CD4-positive, alpha-beta T cell (primary cell): Measurements from ENCODE around the gene GAL3ST3. TPM values are rescaled to one million over a fixed set of nuclear protein-coding genes. Genes with fewer than 3 reads are reported as not detected.

ENCODE experiments used
- ATAC-seq: fragments of 200-7000 bp; cut with Tn5 transposase; one replicate; pipeline ENCODE4 v1.10.0; 2022; ENCODE audit warnings: mild to moderate bottlenecking; ENCODE audit not compliant: poor library complexity
- CTCF ChIA-PET: fragments of 350-600 bp; sonication (Branson Sonifier 250); formaldehyde crosslinking; loops from one replicate; lab custom pipeline; 2021; ENCODE audit warnings: antibody characterized with exemption, inconsistent platforms; lab: Charles Lee
- POLR2A ChIA-PET: fragments of 350-600 bp; sonication (Branson Sonifier 250); formaldehyde crosslinking; loops from one replicate; lab custom pipeline; 2021; ENCODE audit warnings: antibody characterized with exemption, inconsistent platforms; lab: Charles Lee
- DNase-seq, 14 experiments: peaks; one replicate each; pipeline ENCODE4 v3.0.0-alpha.2; 2013 to 2020; ENCODE audit warnings: mixed read lengths in 2 of 14
- H3K27ac ChIP-seq, 2 donors: one replicate each; pipeline versions ENCODE4 v1.5.1 to v1.7.0; 2013; ENCODE audit warnings: low read length in 2 of 2, low read depth in 1 of 2, mild to moderate bottlenecking in 1 of 2
- H3K27me3 ChIP-seq, 2 experiments: 1 replicate in 1 of 2; 2 replicates in 1 of 2; pipeline versions ENCODE4 v1.6.1 to v1.7.0; 2013; ENCODE audit warnings: low read length in 2 of 2, control low read depth in 1 of 2, mild to moderate bottlenecking in 1 of 2, moderate library complexity in 1 of 2; ENCODE audit not compliant: insufficient read depth in 2 of 2, control insufficient read depth in 1 of 2
- H3K36me3 ChIP-seq: one replicate; pipeline ENCODE4 v1.6.1; 2013; ENCODE audit warnings: low read length, control low read depth; ENCODE audit not compliant: insufficient read depth
- H3K4me1 ChIP-seq: one replicate; pipeline ENCODE4 v1.6.1; 2013; ENCODE audit warnings: low read length, control low read depth; ENCODE audit not compliant: insufficient read depth
- H3K4me3 ChIP-seq: one replicate; pipeline ENCODE4 v1.5.1; 2013; ENCODE audit warnings: mild to moderate bottlenecking, low read length, moderate library complexity
- H3K9me3 ChIP-seq, 2 experiments: 1 replicate in 1 of 2; 2 replicates in 1 of 2; pipeline versions ENCODE4 v1.6.1 to v1.7.0; 2013; ENCODE audit warnings: low read length in 2 of 2, mild to moderate bottlenecking in 2 of 2, control low read depth in 1 of 2, moderate library complexity in 1 of 2; ENCODE audit not compliant: control insufficient read depth in 1 of 2, insufficient read depth in 1 of 2
- H3K27ac Mint-ChIP-seq: one replicate; pipeline ENCODE4 v1.8.0; 2020; ENCODE audit warnings: mixed read lengths
- H3K27me3 Mint-ChIP-seq: one replicate; pipeline ENCODE4 v1.8.0; 2021; ENCODE audit warnings: mixed read lengths
- H3K36me3 Mint-ChIP-seq: one replicate; pipeline ENCODE4 v1.8.0; 2021; ENCODE audit warnings: low read depth, mixed read lengths
- H3K4me1 Mint-ChIP-seq: one replicate; pipeline ENCODE4 v1.8.0; 2021; ENCODE audit warnings: low read depth, mixed read lengths
- H3K4me3 Mint-ChIP-seq: one replicate; pipeline ENCODE4 v1.8.0; 2020; ENCODE audit warnings: mild to moderate bottlenecking, mixed read lengths
- H3K9me3 Mint-ChIP-seq: one replicate; pipeline ENCODE4 v1.8.0; 2020; ENCODE audit warnings: mixed read lengths
- intact Hi-C, 2 experiments: fragments of 100-400 bp; cut with DNase I in 1 of 2; cut with micrococcal nuclease in 1 of 2; formaldehyde crosslinking; loops; one replicate each; pipeline versions ENCODE4 v1.15.1 to v1.9.0; 2023 to 2025; cut with DNase I, micrococcal nuclease
- total RNA-seq, 174 experiments: library from RNA in 2 of 174; stranded (reverse) in 2 of 174; gene quantifications; one replicate each; pipeline ENCODE4 v1.2.3 and lab custom pipeline; 2021 to 2026
- TF ChIP-seq, protein P1 (sequence below): fragments of 200-600 bp; IDR thresholded peaks from one replicate; pipeline ENCODE4 v1.8.0; 2022; ENCODE audit warnings: antibody characterized with exemption, mild to moderate bottlenecking

Gene GAL3ST3
- total RNA-seq, 2 experiments from 2014 or later: not detected

DNA sequence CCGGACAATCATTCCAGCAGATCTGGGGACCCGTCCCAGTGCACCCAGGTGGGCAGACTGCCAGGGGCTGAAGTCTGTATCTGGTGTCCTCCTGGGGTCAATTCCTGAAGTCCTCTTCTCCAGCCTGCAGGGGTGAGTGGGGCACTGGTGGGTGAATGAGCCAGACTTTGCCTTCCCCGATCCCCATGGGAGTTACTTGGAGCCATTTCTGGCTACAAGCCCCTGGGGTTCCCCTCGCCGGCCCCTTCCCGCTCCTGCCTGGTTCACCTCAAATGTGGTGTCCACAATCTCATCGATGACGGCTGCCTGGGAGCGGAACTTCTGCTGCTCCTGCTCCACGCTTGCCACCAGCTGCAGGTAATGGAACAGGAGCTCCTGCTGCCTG, 32.2 kb downstream of the GAL3ST3 start:
- no peak overlapping the region for H3K4me3 Mint-ChIP-seq
- H3K36me3 Mint-ChIP-seq: no peaks in the 10 kb centered on the region
- H3K4me1 Mint-ChIP-seq: no peaks in the 10 kb centered on the region
- ChIA-PET CTCF (no interaction called here), POLR2A (no interaction called here)
- H3K36me3 ChIP-seq: no peaks in the 10 kb centered on the region
- no peak for DNase-seq
- no peak overlapping the region for H3K27ac ChIP-seq
- H3K4me1 ChIP-seq: peaks cover 15% of the 10 kb centered on the region
- intact Hi-C loops: no loop called here
- ATAC-seq: no peak
- H3K9me3 ChIP-seq: peaks cover 0 to 5% of the 10 kb centered on the region in 2 experiments
- H3K27ac Mint-ChIP-seq: no peak overlapping the region
- H3K27me3 Mint-ChIP-seq: peaks cover 16% of the 10 kb centered on the region
- no peaks in the 10 kb centered on the region for H3K9me3 Mint-ChIP-seq
- peaks cover 16 to 17% of the 10 kb centered on the region in 2 experiments for H3K27me3 ChIP-seq
- H3K4me3 ChIP-seq: no peak overlapping the region
- TF ChIP-seq, protein P1, sequence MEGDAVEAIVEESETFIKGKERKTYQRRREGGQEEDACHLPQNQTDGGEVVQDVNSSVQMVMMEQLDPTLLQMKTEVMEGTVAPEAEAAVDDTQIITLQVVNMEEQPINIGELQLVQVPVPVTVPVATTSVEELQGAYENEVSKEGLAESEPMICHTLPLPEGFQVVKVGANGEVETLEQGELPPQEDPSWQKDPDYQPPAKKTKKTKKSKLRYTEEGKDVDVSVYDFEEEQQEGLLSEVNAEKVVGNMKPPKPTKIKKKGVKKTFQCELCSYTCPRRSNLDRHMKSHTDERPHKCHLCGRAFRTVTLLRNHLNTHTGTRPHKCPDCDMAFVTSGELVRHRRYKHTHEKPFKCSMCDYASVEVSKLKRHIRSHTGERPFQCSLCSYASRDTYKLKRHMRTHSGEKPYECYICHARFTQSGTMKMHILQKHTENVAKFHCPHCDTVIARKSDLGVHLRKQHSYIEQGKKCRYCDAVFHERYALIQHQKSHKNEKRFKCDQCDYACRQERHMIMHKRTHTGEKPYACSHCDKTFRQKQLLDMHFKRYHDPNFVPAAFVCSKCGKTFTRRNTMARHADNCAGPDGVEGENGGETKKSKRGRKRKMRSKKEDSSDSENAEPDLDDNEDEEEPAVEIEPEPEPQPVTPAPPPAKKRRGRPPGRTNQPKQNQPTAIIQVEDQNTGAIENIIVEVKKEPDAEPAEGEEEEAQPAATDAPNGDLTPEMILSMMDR: no peak

DNA sequence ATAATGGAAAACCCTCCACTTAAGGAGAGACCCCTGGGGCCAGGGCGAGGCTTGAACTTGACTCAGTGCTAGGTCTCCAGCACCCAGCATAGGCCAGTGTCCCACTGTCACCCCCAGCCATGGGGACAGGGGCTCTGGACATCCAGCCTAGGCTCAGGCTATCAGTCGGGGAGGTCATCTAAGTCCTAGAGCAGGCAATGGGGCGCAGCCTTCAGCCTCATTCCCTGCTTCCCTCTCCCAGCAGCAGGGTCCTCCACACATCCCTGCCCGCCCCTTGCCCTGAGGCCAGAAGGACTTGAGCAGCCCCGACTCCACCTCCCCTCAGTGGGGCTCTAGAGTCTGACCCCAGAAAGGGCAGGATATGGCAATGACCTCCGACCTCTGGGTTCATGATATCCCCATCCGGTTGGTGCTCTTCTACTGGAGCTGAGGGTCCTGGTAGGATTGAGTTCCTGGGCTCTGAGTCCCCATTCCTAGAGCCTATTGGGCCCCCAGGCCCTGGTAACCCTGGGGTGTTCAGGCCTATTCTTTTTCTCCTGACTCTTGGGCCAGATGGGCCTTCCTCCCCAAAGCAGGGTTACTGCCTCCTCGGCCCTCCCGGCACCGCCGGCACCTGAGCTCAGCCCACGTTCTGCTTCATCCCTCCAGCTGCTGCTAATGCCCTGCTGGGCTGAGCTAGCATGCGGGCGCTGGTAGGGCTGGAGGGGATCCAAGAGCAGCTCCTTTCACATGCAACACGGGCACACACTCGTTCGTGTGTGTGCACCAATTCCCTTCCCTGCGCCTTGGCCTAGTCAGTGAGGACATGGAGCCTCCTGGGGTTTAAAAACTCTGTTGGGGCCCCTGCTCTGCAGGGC, 32.8 kb downstream of the GAL3ST3 start:
- Mint-ChIP-seq H3K27ac (no peak overlapping the region), H3K27me3 (peaks cover 19% of the 10 kb centered on the region), H3K4me1 (no peaks in the 10 kb centered on the region), H3K4me3 (no peak overlapping the region), H3K9me3 (no peaks in the 10 kb centered on the region), H3K36me3 (no peaks in the 10 kb centered on the region)
- DNase-seq: no peak
- H3K27me3 ChIP-seq: peaks cover 21 to 22% of the 10 kb centered on the region in 2 experiments
- H3K9me3 ChIP-seq: peaks cover 0 to 5% of the 10 kb centered on the region in 2 experiments
- ChIA-PET POLR2A (no interaction called here), CTCF (no interaction called here)
- H3K4me3 ChIP-seq: no peak overlapping the region
- H3K36me3 ChIP-seq: no peaks in the 10 kb centered on the region
- H3K27ac ChIP-seq: no peak overlapping the region
- intact Hi-C loops: no loop called here
- ATAC-seq: no peak
- H3K4me1 ChIP-seq: peaks cover 14% of the 10 kb centered on the region
- TF ChIP-seq, protein P1: no peak

DNA sequence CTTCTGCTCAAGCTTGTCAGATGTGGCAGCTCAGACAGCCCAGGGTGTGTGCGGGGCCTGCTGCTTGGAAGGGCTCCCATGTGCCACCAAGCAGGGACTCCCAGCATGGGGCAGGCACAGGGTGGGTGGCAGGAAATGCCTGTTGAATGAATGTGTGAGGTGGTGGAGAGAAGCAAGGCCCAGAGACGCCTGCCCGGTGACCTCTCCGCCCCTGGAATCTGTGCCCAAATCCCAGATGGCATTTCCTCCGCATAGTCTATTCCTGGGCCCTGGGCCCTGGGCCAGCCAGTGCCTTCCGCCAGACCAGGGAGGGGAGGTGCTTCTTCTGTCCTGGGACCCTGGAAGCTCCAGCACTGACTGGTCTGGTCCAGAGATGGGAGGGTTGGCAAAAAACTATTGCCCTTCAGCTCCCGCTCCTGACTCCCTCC, 33.5 kb downstream of the GAL3ST3 start:
- ChIA-PET CTCF (no interaction called here), POLR2A (no interaction called here)
- no peak for ATAC-seq
- no peak overlapping the region for H3K4me3 Mint-ChIP-seq
- no peak overlapping the region for H3K27ac Mint-ChIP-seq
- H3K27me3 Mint-ChIP-seq: peaks cover 20% of the 10 kb centered on the region
- H3K36me3 ChIP-seq: no peaks in the 10 kb centered on the region
- no peak overlapping the region for H3K4me3 ChIP-seq
- no peak for DNase-seq
- H3K27me3 ChIP-seq: peaks cover 23 to 25% of the 10 kb centered on the region in 2 experiments
- no peaks in the 10 kb centered on the region for H3K9me3 Mint-ChIP-seq
- no peaks in the 10 kb centered on the region for H3K4me1 Mint-ChIP-seq
- intact Hi-C loops: no loop called here
- H3K9me3 ChIP-seq: peaks cover 0 to 5% of the 10 kb centered on the region in 2 experiments
- TF ChIP-seq, protein P1: no peak
- H3K4me1 ChIP-seq: peaks cover 11% of the 10 kb centered on the region
- H3K36me3 Mint-ChIP-seq: no peaks in the 10 kb centered on the region
- no peak overlapping the region for H3K27ac ChIP-seq
